Endothelial cell (in vitro differentiated cells): Measurements from ENCODE around the gene NARF. TPM values are rescaled to one million over a fixed set of nuclear protein-coding genes. Genes with fewer than 3 reads are reported as not detected.
A peak's percentile ranks its signal among the peaks of the same experiment; 100 is the strongest.

ENCODE experiments used
- DNase-seq: peaks from one replicate; pipeline ENCODE4 v3.0.0; 2021; ENCODE audit warnings: low spot score
- H3K27ac Mint-ChIP-seq: one replicate; pipeline ENCODE4 v1.8.0; 2021; ENCODE audit warnings: mixed read lengths, inconsistent platforms; ENCODE audit not compliant: unreplicated experiment
- H3K27me3 Mint-ChIP-seq: one replicate; pipeline ENCODE4 v1.8.0; 2021; ENCODE audit warnings: mild to moderate bottlenecking, moderate library complexity, mixed read lengths, inconsistent platforms; ENCODE audit not compliant: unreplicated experiment
- H3K36me3 Mint-ChIP-seq: one replicate; pipeline ENCODE4 v1.8.0; 2021; ENCODE audit warnings: mild to moderate bottlenecking, low read depth, mixed read lengths, inconsistent platforms; ENCODE audit not compliant: unreplicated experiment
- H3K4me1 Mint-ChIP-seq: one replicate; pipeline ENCODE4 v1.8.0; 2021; ENCODE audit warnings: mild to moderate bottlenecking, mixed read lengths, inconsistent platforms; ENCODE audit not compliant: unreplicated experiment
- H3K4me3 Mint-ChIP-seq: one replicate; pipeline ENCODE4 v1.8.0; 2021; ENCODE audit warnings: mild to moderate bottlenecking, mixed read lengths, inconsistent platforms; ENCODE audit not compliant: unreplicated experiment
- H3K9me3 Mint-ChIP-seq: one replicate; pipeline ENCODE4 v1.8.0; 2021; ENCODE audit warnings: mixed read lengths, inconsistent platforms; ENCODE audit not compliant: unreplicated experiment
- total RNA-seq: library from RNA; stranded (reverse); fragmentation: NEBNext Ultra II Directional; extraction: Animal tissue kit (Norgen Biotek cat#: 25700); gene quantifications from one replicate; pipeline ENCODE4 v1.2.1, GENCODE V29; 2021; ENCODE audit not compliant: unreplicated experiment
- TF ChIP-seq, protein P1 (sequence below): fragments of 200-600 bp; sonication (generic); IDR thresholded peaks from one replicate; pipeline ENCODE4 v1.5.0; 2021; ENCODE audit warnings: antibody characterized with exemption; ENCODE audit not compliant: unreplicated experiment

Gene NARF
- total RNA-seq, 1 donor from 2014 or later: 88.7 TPM

DNA sequence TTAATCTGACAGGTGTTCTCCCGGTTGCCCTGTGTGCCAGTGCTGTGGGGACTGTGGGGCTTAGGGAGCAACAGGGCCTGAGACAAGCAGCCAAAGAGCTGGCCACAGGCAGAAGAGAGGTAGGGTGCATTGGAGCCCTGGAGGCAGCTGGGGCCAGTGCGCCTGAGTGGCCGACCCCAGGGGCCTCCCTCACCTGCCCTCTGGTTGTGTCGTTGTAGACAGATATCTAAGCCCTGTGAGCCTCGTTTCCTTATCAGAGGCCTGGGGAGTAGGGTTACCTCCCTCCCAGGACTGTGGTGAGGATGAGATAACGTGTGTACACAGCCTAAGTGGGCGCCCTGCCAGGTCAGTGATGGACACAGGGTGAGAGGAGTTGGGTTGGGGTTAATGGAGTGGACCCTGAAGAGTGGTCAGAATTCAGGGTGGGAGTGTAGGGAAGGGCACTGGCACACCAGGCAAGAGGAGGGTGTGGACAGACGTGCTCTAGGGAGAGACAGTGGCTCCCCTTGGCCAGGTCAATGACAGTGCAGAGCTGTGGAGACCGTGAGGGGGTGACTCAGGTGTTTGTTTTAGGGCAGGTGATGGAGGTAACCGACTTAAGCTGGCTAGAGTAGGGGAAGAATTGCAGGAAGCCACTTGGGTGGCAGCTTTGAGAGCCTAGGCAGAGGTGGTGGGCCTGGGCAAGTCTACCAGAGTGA, 3.4 kb downstream of the NARF start:
- H3K27ac Mint-ChIP-seq: peak overlapping the region; percentile 67
- H3K4me1 Mint-ChIP-seq: peaks cover 31% of the 10 kb centered on the region
- H3K4me3 Mint-ChIP-seq: peak overlapping the region; percentile 42
- peaks cover 16% of the 10 kb centered on the region for H3K27me3 Mint-ChIP-seq
- TF ChIP-seq, protein P1, sequence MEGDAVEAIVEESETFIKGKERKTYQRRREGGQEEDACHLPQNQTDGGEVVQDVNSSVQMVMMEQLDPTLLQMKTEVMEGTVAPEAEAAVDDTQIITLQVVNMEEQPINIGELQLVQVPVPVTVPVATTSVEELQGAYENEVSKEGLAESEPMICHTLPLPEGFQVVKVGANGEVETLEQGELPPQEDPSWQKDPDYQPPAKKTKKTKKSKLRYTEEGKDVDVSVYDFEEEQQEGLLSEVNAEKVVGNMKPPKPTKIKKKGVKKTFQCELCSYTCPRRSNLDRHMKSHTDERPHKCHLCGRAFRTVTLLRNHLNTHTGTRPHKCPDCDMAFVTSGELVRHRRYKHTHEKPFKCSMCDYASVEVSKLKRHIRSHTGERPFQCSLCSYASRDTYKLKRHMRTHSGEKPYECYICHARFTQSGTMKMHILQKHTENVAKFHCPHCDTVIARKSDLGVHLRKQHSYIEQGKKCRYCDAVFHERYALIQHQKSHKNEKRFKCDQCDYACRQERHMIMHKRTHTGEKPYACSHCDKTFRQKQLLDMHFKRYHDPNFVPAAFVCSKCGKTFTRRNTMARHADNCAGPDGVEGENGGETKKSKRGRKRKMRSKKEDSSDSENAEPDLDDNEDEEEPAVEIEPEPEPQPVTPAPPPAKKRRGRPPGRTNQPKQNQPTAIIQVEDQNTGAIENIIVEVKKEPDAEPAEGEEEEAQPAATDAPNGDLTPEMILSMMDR: no peak
- no peaks in the 10 kb centered on the region for H3K9me3 Mint-ChIP-seq
- no peak for DNase-seq
- peaks cover 56% of the 10 kb centered on the region for H3K36me3 Mint-ChIP-seq

DNA sequence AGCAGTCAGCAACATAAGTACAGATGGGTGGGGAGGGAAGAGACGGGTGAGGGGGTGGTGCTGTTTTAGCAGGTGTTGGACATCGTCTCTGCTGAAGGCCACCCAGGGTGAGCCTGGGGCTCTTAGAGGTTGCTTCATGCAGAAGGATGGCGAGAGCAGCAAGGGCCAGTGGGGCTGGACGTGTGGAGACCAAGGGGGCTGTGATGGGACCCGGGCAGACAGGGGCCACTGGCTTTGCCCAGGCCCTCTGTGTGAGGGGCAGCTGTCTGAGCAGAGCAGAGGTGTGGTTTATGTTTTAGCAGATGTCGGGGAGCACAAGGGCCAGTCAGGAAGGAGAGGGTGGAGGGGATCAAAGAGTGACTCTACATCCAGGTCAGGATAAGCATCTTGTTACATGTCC, 4.8 kb downstream of the NARF start:
- Mint-ChIP-seq H3K4me3 (peak overlapping the region; percentile 67), H3K4me1 (peaks cover 23% of the 10 kb centered on the region)
- TF ChIP-seq, protein P1: no peak

DNA sequence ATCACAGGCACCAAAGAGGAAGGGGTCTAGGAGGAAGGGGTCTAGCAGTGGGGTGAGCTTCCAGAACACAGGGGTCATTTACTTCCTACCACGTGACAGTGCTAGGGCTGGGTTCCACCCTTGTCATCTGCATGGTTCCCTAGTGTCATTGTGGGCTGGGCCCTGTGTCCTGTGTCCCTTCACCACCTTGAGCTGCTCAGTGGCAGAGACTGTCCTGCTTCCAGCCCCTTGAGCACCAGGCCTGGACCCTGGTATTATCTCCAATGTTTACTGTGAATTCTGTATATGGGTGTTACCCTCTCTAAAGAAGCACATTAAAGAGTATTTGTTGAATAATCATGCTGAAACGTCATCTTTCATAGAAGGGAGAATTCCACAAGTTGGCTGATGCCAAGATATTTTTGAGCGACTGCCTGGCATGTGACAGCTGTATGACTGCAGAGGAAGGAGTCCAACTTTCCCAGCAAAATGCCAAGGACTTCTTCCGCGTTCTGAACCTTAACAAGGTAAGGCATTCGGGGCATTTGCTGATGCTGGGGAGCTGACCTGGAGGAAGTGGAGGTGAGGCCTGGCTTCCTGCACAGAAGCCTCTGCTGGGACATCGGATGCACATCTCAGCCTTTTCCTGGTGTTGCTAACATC, 5.5 kb downstream of the NARF start:
- peaks cover 14% of the 10 kb centered on the region for H3K27me3 Mint-ChIP-seq
- no peaks in the 10 kb centered on the region for H3K9me3 Mint-ChIP-seq
- peak overlapping the region; percentile 67 for H3K4me3 Mint-ChIP-seq
- H3K27ac Mint-ChIP-seq: peak overlapping the region; percentile 61
- no peak for DNase-seq
- H3K36me3 Mint-ChIP-seq: peaks cover 59% of the 10 kb centered on the region
- peaks cover 23% of the 10 kb centered on the region for H3K4me1 Mint-ChIP-seq
- TF ChIP-seq, protein P1: no peak

More for the DNA sequence above, 4.8 kb downstream of the NARF start:
- Mint-ChIP-seq H3K27me3 (peaks cover 14% of the 10 kb centered on the region), H3K9me3 (no peaks in the 10 kb centered on the region), H3K36me3 (peaks cover 52% of the 10 kb centered on the region), H3K27ac (peak overlapping the region; percentile 57)
- DNase-seq: no peak

DNA sequence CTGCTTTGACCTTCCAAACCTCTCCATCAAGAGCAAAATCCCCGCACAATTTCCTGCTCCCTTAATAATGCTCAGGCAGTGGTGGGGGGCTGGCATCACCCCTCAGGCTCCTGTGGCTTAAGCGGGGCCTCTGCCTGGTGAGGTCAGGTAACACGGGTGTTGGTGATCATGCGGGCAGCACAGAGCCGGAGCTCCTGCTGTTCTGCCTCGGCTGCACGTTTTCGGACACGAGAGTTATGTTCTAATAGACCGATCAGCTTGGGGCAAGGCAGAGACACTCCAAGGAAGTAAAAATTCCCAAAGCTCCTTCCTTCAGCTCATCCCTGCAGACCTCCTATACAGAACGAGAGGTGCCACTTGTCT, 6.0 kb downstream of the NARF start:
- Mint-ChIP-seq H3K9me3 (no peaks in the 10 kb centered on the region), H3K36me3 (peaks cover 63% of the 10 kb centered on the region), H3K27ac (peak overlapping the region; percentile 61), H3K4me3 (peak overlapping the region; percentile 24), H3K27me3 (peaks cover 14% of the 10 kb centered on the region), H3K4me1 (peaks cover 19% of the 10 kb centered on the region)
- no peak for DNase-seq
- TF ChIP-seq, protein P1: no peak

DNA sequence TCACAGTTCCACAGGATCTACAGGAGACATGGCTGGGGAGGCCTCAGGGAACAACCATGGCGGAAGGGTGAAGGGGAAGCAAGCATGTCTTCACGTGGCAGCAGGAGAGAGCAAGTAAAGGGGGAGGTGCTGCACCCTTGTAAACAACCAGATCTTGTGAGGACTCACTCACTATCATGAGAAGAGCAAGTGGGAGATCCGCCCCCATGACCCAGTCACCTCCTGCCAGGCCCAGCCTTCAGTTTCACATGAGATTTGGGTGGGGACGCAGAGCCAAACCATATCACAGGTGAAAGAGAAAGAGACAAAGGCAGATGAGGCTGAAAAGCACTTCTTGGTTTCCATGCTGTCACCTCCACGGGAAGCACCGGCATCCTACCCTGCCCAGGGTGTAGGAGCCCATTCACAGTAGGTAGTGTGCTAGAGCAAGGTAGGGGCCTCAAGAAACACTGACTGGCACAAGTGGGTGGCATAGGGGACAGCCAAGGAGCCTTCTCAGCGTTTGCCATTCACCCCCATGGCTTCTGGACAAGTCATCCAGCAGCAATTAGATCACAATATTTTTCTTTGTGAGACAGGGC, 6.6 kb downstream of the NARF start:
- TF ChIP-seq, protein P1: no peak
- peaks cover 62% of the 10 kb centered on the region for H3K36me3 Mint-ChIP-seq
- H3K4me3 Mint-ChIP-seq: peak overlapping the region; percentile 24
- peaks cover 14% of the 10 kb centered on the region for H3K27me3 Mint-ChIP-seq
- DNase-seq: no peak
- H3K9me3 Mint-ChIP-seq: no peaks in the 10 kb centered on the region
- H3K27ac Mint-ChIP-seq: peak overlapping the region; percentile 34
- H3K4me1 Mint-ChIP-seq: peaks cover 19% of the 10 kb centered on the region
